Measurements from ENCODE around the gene DEFB113.

Gene DEFB113

DNA sequence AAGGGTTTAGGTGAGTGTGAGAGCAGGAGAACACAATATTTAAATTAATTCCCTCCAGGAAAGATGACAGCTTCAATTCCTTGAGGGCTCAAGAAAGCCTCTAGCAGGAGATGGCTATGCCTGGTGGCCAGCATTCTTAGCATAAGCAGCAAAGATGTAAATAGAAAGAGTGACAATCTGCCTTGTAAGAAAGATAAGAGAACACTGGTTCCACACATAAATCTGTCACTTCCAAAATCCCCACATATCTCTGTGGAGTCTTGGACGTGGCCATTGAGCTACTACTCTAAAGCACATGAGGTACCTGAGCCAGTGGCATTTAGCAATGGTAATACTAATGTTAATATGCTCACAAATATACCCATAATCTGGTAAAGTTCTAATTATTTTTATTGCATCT lies 34.7 kb downstream of the DEFB113 start:
- DNase-seq, result no peak

DNA sequence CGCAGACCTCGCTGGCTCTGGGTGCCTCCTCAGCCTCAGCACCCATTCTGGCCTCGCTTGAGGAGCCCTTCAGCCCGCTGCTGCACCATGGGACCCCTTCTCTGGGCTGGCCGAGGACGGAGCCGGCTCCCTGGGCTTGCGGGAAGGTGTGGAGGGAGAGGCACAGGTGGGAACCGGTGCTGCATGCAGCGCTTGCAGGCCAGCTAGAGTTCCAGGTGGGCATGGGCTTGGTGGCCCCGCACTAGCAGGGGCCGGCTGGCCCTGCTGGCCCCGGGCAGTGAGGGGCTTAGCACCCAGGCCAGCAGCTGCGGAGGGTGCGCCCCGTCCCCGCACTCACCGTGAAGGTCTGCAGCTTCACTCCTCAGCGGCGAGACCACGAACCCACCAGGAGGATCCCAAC lies 35.9 kb downstream of the DEFB113 start:
- no peak for DNase-seq

DNA sequence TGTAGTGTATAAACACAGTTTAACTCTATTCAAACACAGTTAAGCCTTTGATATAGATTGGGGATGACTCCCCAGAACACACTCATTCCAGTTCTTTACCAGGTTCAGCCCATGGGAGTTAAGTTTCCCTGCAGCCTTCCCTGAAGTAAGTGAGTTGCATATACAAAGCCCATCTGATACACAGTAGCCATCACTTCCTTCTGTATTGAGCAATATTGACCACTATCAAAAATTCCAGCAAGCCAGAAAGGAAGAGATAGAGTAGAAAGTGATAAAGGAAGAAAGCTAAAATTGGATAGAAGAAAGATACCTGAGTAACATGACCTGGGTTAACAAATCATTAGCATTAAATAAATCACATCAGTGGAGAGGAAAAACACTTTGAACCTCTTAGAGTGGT lies 40.1 kb downstream of the DEFB113 start:
- no peak for DNase-seq

DNA sequence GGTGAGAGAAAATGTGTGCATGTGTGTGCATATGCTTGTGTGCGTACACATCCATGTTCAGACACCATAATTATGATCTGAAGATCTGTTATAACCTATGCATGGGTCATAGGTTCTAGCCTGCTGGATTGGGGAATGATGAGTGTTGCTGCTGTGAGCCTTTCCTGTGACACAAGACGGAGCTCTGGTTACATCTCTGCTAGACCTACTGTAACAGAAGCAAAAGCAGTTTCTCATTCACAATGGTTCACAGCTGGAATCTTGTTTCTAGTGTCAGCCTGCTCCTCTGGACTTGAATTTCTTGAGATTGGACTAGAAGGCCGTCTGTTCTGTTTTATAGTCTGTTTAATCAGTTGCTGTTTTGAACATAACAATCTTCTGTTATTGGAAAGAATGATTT lies 45.6 kb downstream of the DEFB113 start:
- DNase-seq, result no peak

DNA sequence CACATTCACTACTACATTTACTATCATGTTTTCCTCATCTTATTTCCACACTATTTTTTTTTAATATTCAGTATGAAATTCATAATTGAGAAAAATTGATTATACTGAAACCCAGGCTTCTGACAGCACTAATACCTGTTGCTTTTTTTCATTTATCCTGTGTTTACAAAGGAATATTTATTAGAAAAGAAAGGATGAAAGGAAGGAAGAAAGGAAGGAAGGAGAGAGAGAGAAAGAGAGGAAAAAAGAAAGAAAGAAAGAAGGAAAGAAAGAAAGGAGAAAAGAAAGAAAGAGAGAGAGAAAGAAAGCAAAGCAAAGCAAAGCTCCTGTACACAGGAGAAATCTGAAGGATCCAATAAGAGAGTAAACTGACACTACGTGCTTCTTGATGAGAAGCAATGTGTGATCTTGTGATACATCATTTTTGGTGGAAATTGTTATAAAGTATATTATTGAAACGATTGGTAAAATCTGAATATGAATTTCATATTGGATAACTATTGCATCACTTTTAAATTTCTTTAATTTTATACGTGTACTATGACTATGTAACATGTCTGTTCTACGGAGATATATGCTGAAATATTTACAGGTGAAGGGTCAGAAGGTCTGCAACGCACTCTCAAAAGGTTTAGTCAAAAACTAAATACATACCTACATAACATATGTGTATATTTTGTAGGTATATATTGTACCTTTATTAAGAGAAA lies 49.3 kb downstream of the DEFB113 start:
- DNase-seq, result no peak

DNA sequence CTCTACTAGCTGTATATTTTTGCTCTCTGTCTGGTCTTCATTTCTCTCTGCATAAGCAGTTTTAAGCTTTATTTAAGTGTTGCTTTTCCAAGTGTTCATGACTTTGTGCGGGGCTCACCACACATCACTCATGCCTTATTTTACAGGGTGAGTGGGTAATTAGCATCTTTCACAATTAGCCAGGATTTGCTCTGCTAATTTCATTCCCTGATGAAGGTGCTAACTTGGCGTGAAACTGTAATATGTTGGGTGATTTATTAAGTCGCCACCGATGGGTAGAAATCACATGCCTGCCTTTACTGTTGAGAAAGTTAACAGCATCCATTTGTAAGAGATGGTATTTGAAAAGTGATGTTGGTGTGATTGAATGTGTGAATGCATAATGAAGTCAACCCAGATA lies 50.2 kb downstream of the DEFB113 start:
- DNase-seq, result no peak

DNA sequence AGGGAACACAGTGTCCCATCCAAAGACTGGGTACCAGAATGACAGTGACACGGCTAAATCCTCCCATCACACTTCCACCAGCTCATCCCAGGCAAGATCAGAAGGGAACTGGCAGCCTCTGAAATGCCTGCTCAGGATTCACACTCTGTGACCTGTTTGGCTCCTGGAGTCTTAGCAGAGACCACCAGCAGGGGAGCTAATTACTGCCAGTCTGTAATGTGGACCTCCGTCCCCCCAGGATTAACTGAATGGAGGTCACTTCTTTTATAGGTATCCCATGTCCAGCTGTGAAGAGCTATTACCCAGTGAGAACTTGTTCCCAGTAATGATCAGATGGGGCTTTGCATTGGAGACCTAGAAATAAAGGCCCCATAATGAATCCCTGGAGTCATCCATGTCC lies 50.6 kb downstream of the DEFB113 start:
- no peak for DNase-seq
